Measurements from ENCODE around the gene RAB7A.

The RAB7A gene

GRCh38 chr3:128794067-128794768, 68.2 kb downstream of the RAB7A start:
- no peak for DNase-seq

GRCh38 chr3:128794770-128795649, 69.0 kb downstream of the RAB7A start:
- DNase-seq = peak; percentile 8

GRCh38 chr3:128799653-128800052, 73.7 kb downstream of the RAB7A start:
- no peak for DNase-seq

GRCh38 chr3:128800241-128801187, 74.5 kb downstream of the RAB7A start:
- no peak for DNase-seq

GRCh38 chr3:128801779-128802380, 75.9 kb downstream of the RAB7A start:
- no peak for DNase-seq

- no peak for DNase-seq
Measured at GRCh38 chr3:128803307-128803706, 77.3 kb downstream of the RAB7A start.

GRCh38 chr3:128804017-128804810, 78.2 kb downstream of the RAB7A start:
- no peak for DNase-seq

- DNase-seq = no peak
Measured at GRCh38 chr3:128804811-128805155, 78.8 kb downstream of the RAB7A start.

GRCh38 chr3:128805772-128806171, 79.8 kb downstream of the RAB7A start:
- no peak for DNase-seq

- DNase-seq = no peak
Measured at GRCh38 chr3:128806588-128806987, 80.6 kb downstream of the RAB7A start.

GRCh38 chr3:128807186-128807830, 81.3 kb downstream of the RAB7A start:
- no peak for DNase-seq

GRCh38 chr3:128808672-128809071, 82.7 kb downstream of the RAB7A start:
- DNase-seq = no peak

GRCh38 chr3:128813097-128813496, 87.1 kb downstream of the RAB7A start:
- no peak for DNase-seq

- no peak for DNase-seq
Measured at GRCh38 chr3:128814060-128814459, 88.1 kb downstream of the RAB7A start.

- no peak for DNase-seq
Measured at GRCh38 chr3:128814519-128815317, 88.7 kb downstream of the RAB7A start.

GRCh38 chr3:128815318-128816064, 89.5 kb downstream of the RAB7A start:
- DNase-seq = no peak

GRCh38 chr3:128818186-128818787, 92.3 kb downstream of the RAB7A start:
- DNase-seq = no peak

- DNase-seq = no peak
Measured at GRCh38 chr3:128820252-128820839, 94.4 kb downstream of the RAB7A start.

GRCh38 chr3:128823008-128823407, 97.0 kb downstream of the RAB7A start:
- DNase-seq = no peak

Measured in GOT3 (cell line).